Right lobe of liver (tissue), 4 donors: Measurements from ENCODE around the gene FBXO36.

ENCODE experiments used
- POLR2A ChIP-seq: fragments of 450-650 bp; IDR thresholded peaks from one replicate; pipeline ENCODE4 v1.6.1; 2017; ENCODE audit warnings: antibody characterized with exemption, mild to moderate bottlenecking
- TF ChIP-seq, protein P1 (sequence below), 4 donors: fragments of 200-600 bp in 3 of 4; fragments of 450-650 bp in 1 of 4; IDR thresholded peaks; one replicate each; pipeline versions ENCODE4 v1.5.1 to v1.8.0; 2016 to 2022; ENCODE audit warnings: antibody characterized with exemption in 4 of 4, mild to moderate bottlenecking in 2 of 4
- donor health status: DM: no; HTN: no; CAD: no.
- donor health status: DM: no; HTN: no; CAD: no.
- donor health status: DM: no; HTN: yes; CAD: no.

- TF ChIP-seq, protein P1, sequence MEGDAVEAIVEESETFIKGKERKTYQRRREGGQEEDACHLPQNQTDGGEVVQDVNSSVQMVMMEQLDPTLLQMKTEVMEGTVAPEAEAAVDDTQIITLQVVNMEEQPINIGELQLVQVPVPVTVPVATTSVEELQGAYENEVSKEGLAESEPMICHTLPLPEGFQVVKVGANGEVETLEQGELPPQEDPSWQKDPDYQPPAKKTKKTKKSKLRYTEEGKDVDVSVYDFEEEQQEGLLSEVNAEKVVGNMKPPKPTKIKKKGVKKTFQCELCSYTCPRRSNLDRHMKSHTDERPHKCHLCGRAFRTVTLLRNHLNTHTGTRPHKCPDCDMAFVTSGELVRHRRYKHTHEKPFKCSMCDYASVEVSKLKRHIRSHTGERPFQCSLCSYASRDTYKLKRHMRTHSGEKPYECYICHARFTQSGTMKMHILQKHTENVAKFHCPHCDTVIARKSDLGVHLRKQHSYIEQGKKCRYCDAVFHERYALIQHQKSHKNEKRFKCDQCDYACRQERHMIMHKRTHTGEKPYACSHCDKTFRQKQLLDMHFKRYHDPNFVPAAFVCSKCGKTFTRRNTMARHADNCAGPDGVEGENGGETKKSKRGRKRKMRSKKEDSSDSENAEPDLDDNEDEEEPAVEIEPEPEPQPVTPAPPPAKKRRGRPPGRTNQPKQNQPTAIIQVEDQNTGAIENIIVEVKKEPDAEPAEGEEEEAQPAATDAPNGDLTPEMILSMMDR (IDR thresholded peaks at IDR 0.05): no peak
- TF ChIP-seq POLR2A: no peak
Measured at GRCh38 chr2:230052299-230052698, 130.0 kb downstream of the FBXO36 start.
